Lung (tissue), 12 donors: ENCODE measurements around the gene ADGRB2. TPM values are rescaled to one million over a fixed set of nuclear protein-coding genes. Genes with fewer than 3 reads are reported as not detected.

Source experiments
- ATAC-seq: fragments of 200-7000 bp; cut with Tn5 transposase; one replicate; pipeline ENCODE4 v1.9.1; 2020; ENCODE audit warnings: moderate number of reproducible peaks; ENCODE audit not compliant: insufficient read depth, low FRiP score
- DNase-seq, 3 donors: peaks; one replicate each; pipeline ENCODE4 v3.0.0-alpha.2; 2013 to 2017
- H3K27ac ChIP-seq, 2 donors: one replicate each; pipeline ENCODE4 v1.5.1; 2013; ENCODE audit warnings: mild to moderate bottlenecking in 2 of 2, moderate library complexity in 2 of 2, control low read depth in 1 of 2, inconsistent platforms in 1 of 2, low read depth in 1 of 2, low read length in 1 of 2
- H3K27me3 ChIP-seq, 3 donors: one replicate each; pipeline ENCODE4 v1.5.1; 2013; ENCODE audit warnings: low read length in 2 of 3; ENCODE audit not compliant: control insufficient read depth in 3 of 3, insufficient read depth in 3 of 3
- H3K36me3 ChIP-seq, 4 donors: one replicate each; pipeline ENCODE4 v1.5.1; 2013; ENCODE audit warnings: low read length in 4 of 4, mild to moderate bottlenecking in 1 of 4, moderate library complexity in 1 of 4; ENCODE audit not compliant: control insufficient read depth in 4 of 4, insufficient read depth in 4 of 4
- H3K4me1 ChIP-seq, 5 donors: one replicate each; pipeline ENCODE4 v1.5.1; 2013; ENCODE audit warnings: low read length in 5 of 5, mild to moderate bottlenecking in 2 of 5, moderate library complexity in 1 of 5; ENCODE audit not compliant: control insufficient read depth in 5 of 5, insufficient read depth in 5 of 5
- H3K4me3 ChIP-seq: one replicate; pipeline ENCODE4 v1.5.1; 2013; ENCODE audit warnings: mild to moderate bottlenecking, control low read depth, moderate library complexity
- H3K9ac ChIP-seq, 2 donors: one replicate each; pipeline ENCODE4 v1.5.1; 2013; ENCODE audit warnings: low read length in 2 of 2, control low read depth in 1 of 2; ENCODE audit not compliant: insufficient read depth in 1 of 2
- H3K9me3 ChIP-seq, 4 donors: one replicate each; pipeline ENCODE4 v1.5.1; 2013; ENCODE audit warnings: low read length in 3 of 4, mild to moderate bottlenecking in 1 of 4, moderate library complexity in 1 of 4; ENCODE audit not compliant: control insufficient read depth in 4 of 4, insufficient read depth in 3 of 4
- CTCF ChIP-seq: IDR thresholded peaks from 2 replicates; pipeline ENCODE4 v1.5.1; 2012; ENCODE audit warnings: mild to moderate bottlenecking; ENCODE audit errors: control extremely low read depth, extremely low read depth
- WGBS, 2 donors: extraction: QIAGEN DNeasy Blood & Tissue Kit; methylation state at CpG; one replicate each; pipeline ENCODE4 v1.1.7; 2013; 5-methylcytosine and 5-hydroxymethylcytosine counted together
- polyA plus RNA-seq, 2 donors: library from polyadenylated mRNA; stranded (reverse); fragments of 200-250 nt; gene quantifications; one replicate each; pipeline ENCODE4 v1.2.1, GENCODE V29; 2013
- total RNA-seq, 2 donors: library from RNA; depleted of rRNA in 1 of 2; stranded (reverse); fragments of >200 nt in 1 of 2; gene quantifications; one replicate each; pipeline ENCODE4 v1.2.1, GENCODE V29; 2014 to 2021
- donor health status: control.
- donor health status: control.
- donor health status: Bipolar disorder and iron deficiency.
- donor health status: healthy.
- donor health status: DM: yes; HTN: yes; CAD: no.

Gene ADGRB2
- total and polyA plus RNA-seq, 4 donors: 0.44 to 7.6 (median 1.3) TPM

GRCh38 chr1:31790641-31791091, 26.5 kb upstream of the ADGRB2 start:
- no peaks in the 10 kb centered on the region for H3K27me3 ChIP-seq
- ATAC-seq (no peak), DNase-seq (peak in 1 of 3 donors; percentile 6)
- no peaks in the 10 kb centered on the region for H3K9me3 ChIP-seq
- no peak overlapping the region for H3K9ac ChIP-seq
- WGBS, 2 donors: 86 to 89% methylated on average over 11 of the region's 11 CpGs
- H3K4me1 ChIP-seq: peaks cover 0 to 7% (median 0%) of the 10 kb centered on the region in 5 donors
- H3K36me3 ChIP-seq: no peaks in the 10 kb centered on the region
- no peak for TF ChIP-seq CTCF
- H3K27ac ChIP-seq: no peak overlapping the region
- H3K4me3 ChIP-seq: no peak overlapping the region

GRCh38 chr1:31790140-31790539, 26.0 kb upstream of the ADGRB2 start:
- no peak for TF ChIP-seq CTCF
- Histone ChIP-seq H3K9me3 (no peaks in the 10 kb centered on the region), H3K4me3 (no peak overlapping the region), H3K9ac (no peak overlapping the region), H3K4me1 (peaks cover 0 to 6% (median 0%) of the 10 kb centered on the region in 5 donors), H3K27me3 (no peaks in the 10 kb centered on the region), H3K27ac (no peak overlapping the region), H3K36me3 (no peaks in the 10 kb centered on the region)
- ATAC-seq (no peak), DNase-seq (peak in 1 of 3 donors; percentile 6)
- WGBS, 2 donors: 70 to 81% methylated on average over 3 of the region's 3 CpGs

DNA sequence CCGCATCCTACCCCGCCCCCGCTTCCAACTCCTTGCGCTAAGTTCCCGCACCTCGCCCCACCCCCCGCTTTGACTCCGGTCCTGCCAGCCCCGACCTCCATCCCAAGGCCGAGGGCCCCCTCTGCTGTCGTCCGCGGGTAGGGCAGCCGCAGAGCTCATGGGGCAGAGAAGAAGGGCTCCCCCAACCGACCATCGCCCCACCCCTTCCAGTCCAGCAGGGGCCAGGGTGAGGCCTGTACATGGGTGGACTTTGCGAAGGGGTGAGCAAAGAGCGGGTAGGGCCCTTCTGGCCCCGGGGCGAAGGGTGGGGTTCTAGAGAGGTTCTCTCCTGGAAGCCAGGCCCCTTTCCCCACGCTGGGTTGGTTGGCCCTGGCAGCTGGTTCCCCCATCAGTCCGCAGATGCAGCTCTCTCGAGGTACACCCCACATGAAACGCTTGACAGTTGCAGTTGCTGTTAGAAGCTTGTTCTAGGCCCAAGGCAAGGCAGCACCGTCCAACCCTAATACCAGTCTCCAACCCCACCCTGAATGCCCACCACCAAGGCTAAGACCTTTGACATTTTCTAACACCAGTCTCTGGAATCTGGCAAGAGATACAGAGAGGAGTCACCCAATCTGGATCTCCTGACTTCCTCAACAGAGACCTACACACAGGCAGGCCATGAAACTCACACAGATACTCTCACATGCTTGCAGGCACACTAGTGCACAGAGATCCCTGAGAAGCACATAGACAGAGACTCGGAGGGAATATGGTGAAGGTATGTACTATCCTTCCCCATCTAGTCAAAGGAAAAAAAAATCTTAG, 25.3 kb upstream of the ADGRB2 start:
- H3K4me3 ChIP-seq: no peak overlapping the region
- peak; percentile 98 for TF ChIP-seq CTCF
- no peaks in the 10 kb centered on the region for H3K9me3 ChIP-seq
- ATAC-seq (peak; percentile 87), DNase-seq (peak; percentile 93 to 96 (median 96))
- no peak overlapping the region for H3K9ac ChIP-seq
- WGBS, 2 donors: 16 to 20% methylated on average over 23 to 26 of the region's 26 CpGs
- no peak overlapping the region for H3K27ac ChIP-seq
- no peaks in the 10 kb centered on the region for H3K36me3 ChIP-seq
- peaks cover 0 to 9% (median 0%) of the 10 kb centered on the region in 5 donors for H3K4me1 ChIP-seq
- H3K27me3 ChIP-seq: no peaks in the 10 kb centered on the region
